Measurements from ENCODE around the gene EEF1AKMT3. TPM values are rescaled to one million over a fixed set of nuclear protein-coding genes. Genes with fewer than 3 reads are reported as not detected.
A peak's percentile ranks its signal among the peaks of the same experiment; 100 is the strongest.

EEF1AKMT3 gene
- total RNA-seq, 1 donor from 2014 or later, result 4.2 TPM

- H3K9ac ChIP-seq (ENCODE audit: low read depth in 1 of 3, low read length in 3 of 3), result no peak overlapping the region
- no peaks in the 10 kb centered on the region for H3K9me3 ChIP-seq (ENCODE audit: control insufficient read depth in 3 of 3, low read length in 3 of 3)
- H3K4me1 ChIP-seq (ENCODE audit: control insufficient read depth in 3 of 3, insufficient read depth in 3 of 3, low read length in 3 of 3), result peaks cover 13 to 28% (median 21%) of the 10 kb centered on the region in 3 donors
- H3K27me3 ChIP-seq (ENCODE audit: control insufficient read depth in 3 of 3, insufficient read depth in 3 of 3, low read length in 3 of 3), result no peaks in the 10 kb centered on the region
- H3K27ac ChIP-seq (ENCODE audit: low read depth, low read length), result no peak overlapping the region
- peak overlapping the region in 2 of 3 donors; percentile 69 to 70 for H3K4me3 ChIP-seq (ENCODE audit: low read length in 3 of 3)
- peaks cover 16 to 22% (median 16%) of the 10 kb centered on the region in 3 donors for H3K36me3 ChIP-seq (ENCODE audit: control insufficient read depth in 3 of 3, insufficient read depth in 3 of 3, low read length in 3 of 3)
Measured at GRCh38 chr12:57756406-57757341, 15.7 kb upstream of the EEF1AKMT3 start.

DNA sequence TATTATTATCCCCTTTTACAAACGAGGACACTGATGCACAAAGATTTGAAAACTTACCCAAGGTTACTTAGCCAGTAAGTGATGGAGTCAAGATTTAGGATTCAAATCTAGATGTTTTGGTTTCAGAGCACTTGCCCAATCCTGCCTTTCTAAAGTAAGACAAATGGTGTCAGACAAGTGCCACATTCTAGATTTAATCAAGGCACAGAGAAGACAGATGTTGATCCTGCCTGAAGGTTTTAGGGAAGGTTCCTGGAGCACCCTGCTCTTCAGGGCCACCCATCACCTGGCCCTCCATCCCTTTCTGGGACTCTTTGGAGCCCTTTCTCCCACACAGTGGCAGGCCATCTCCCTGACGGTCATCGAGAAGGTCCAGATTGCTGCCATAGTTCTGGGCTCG, 14.6 kb upstream of the EEF1AKMT3 start:
- H3K36me3 ChIP-seq (ENCODE audit: control insufficient read depth in 3 of 3, insufficient read depth in 3 of 3, low read length in 3 of 3), result peaks cover 16 to 22% (median 16%) of the 10 kb centered on the region in 3 donors
- no peak overlapping the region for H3K9ac ChIP-seq (ENCODE audit: low read depth in 1 of 3, low read length in 3 of 3)
- peaks cover 10 to 22% (median 15%) of the 10 kb centered on the region in 3 donors for H3K4me1 ChIP-seq (ENCODE audit: control insufficient read depth in 3 of 3, insufficient read depth in 3 of 3, low read length in 3 of 3)
- H3K4me3 ChIP-seq (ENCODE audit: low read length in 3 of 3), result no peak overlapping the region
- no peaks in the 10 kb centered on the region for H3K9me3 ChIP-seq (ENCODE audit: control insufficient read depth in 3 of 3, low read length in 3 of 3)
- H3K27ac ChIP-seq (ENCODE audit: low read depth, low read length), result no peak overlapping the region
- H3K27me3 ChIP-seq (ENCODE audit: control insufficient read depth in 3 of 3, insufficient read depth in 3 of 3, low read length in 3 of 3), result peaks cover under 1 to 3% (median 3%) of the 10 kb centered on the region in 3 donors

DNA sequence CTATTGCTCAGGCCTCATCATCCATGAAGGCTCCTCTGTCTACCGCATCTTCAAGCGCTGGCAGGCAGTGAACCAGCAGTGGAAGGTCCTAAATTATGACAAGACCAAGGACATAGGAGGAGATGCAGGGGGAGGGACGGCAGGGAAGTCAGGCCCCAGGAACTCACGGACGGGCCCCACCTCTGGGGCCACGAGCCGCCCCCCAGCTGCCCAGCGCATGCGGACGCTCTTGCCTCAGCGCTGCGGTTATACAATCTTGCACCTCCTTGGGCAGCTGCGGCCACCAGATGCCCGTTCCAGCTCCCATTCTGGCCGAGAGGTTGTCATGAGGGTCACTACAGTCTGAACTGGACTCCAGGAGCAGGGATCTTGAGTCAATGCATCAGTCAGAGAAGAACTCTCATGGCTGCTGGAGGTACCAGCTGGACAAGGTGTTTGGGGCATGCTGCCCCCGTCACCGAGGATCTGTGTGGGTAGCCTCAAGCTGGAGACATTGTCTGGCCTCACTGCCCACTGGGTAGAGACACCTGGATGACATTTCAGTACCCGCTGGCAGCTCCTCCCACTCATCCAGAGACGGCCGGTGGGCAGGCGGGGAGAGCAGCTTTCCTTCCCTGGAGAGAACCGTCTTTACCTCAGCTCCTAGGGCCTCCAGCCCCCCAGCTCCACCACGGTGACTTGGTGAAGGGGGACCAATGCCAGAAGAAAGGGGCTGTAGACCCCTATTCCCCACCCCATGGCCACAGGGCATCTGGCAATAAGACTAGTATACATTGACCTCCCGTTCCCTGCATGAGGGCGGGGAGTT, 13.7 kb upstream of the EEF1AKMT3 start:
- Histone ChIP-seq H3K9ac (ENCODE audit: low read depth in 1 of 3, low read length in 3 of 3) (no peak overlapping the region), H3K4me3 (ENCODE audit: low read length in 3 of 3) (no peak overlapping the region), H3K27me3 (ENCODE audit: control insufficient read depth in 3 of 3, insufficient read depth in 3 of 3, low read length in 3 of 3) (peaks cover 10 to 13% (median 11%) of the 10 kb centered on the region in 3 donors), H3K27ac (ENCODE audit: low read depth, low read length) (no peak overlapping the region), H3K4me1 (ENCODE audit: control insufficient read depth in 3 of 3, insufficient read depth in 3 of 3, low read length in 3 of 3) (peaks cover 6 to 19% (median 13%) of the 10 kb centered on the region in 3 donors), H3K9me3 (ENCODE audit: control insufficient read depth in 3 of 3, low read length in 3 of 3) (no peaks in the 10 kb centered on the region), H3K36me3 (ENCODE audit: control insufficient read depth in 3 of 3, insufficient read depth in 3 of 3, low read length in 3 of 3) (peaks cover 16 to 22% (median 16%) of the 10 kb centered on the region in 3 donors)

DNA sequence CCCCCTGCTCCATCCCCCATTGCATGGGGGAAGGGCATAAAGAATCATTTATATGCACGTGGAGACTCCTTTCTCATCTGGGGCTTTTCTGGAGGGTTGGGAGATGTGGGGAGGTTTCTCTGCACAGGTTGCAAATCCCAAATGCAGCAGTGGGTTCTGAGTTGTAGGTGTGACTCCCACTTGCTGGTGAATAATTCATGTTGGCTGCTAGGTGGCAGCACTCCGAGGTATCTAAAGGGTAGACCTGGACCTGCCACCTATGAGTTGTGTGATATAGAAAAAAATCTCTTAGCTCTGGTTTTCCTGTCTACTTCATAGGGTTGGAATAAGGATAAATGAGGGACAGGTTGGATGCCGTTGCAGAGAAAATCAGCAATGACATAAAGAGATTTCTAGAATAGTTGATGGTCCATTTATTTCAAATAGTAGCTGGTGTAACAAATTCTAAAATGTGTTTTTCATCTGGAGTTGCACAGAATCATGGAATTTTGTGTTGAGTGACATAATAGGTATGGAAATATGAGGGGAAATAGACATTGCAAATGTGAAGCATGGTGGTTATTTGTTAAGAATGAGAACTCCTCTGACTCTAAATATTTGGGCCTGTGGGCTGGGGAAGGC, 12.9 kb upstream of the EEF1AKMT3 start:
- H3K4me3 ChIP-seq (ENCODE audit: low read length in 3 of 3), result no peak overlapping the region
- no peak overlapping the region for H3K9ac ChIP-seq (ENCODE audit: low read depth in 1 of 3, low read length in 3 of 3)

DNA sequence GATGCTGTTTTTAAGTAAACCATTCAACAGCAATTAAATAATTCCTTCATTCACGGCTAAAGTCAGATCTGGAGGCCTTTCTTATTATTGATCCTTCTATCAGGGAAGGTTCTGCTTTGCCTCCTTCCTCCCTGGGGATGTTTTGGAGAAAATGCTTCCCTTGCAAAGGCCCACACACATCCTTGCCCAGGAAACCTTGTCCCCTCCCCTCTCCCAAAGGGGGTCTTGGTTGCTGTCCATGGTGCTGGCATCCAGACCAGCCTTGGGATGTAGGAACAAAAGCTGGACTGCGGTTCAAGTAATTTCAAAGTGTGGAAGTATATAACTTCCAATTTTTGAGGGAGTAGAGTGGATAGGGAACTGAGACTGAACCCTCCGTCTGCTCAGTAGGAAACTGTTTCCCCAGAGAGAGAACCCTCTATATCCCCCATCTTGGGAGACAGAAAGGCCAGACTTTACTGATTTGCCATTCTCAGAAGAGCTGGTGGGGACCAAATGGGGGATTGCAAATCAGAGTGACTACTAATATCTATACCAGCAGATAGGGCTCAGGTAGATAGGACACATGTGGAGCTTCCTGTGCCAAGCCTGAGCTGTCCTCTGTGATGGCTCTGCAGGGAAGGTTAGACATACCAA, 11.9 kb upstream of the EEF1AKMT3 start:
- Histone ChIP-seq H3K9me3 (ENCODE audit: control insufficient read depth in 3 of 3, low read length in 3 of 3) (no peaks in the 10 kb centered on the region), H3K27ac (ENCODE audit: low read depth, low read length) (no peak overlapping the region), H3K36me3 (ENCODE audit: control insufficient read depth in 3 of 3, insufficient read depth in 3 of 3, low read length in 3 of 3) (peaks cover 16 to 22% (median 16%) of the 10 kb centered on the region in 3 donors), H3K9ac (ENCODE audit: low read depth in 1 of 3, low read length in 3 of 3) (no peak overlapping the region), H3K27me3 (ENCODE audit: control insufficient read depth in 3 of 3, insufficient read depth in 3 of 3, low read length in 3 of 3) (peaks cover 28 to 30% (median 28%) of the 10 kb centered on the region in 3 donors), H3K4me3 (ENCODE audit: low read length in 3 of 3) (no peak overlapping the region), H3K4me1 (ENCODE audit: control insufficient read depth in 3 of 3, insufficient read depth in 3 of 3, low read length in 3 of 3) (peaks cover 12 to 24% (median 18%) of the 10 kb centered on the region in 3 donors)

More for the DNA sequence above, 12.9 kb upstream of the EEF1AKMT3 start:
- Histone ChIP-seq H3K4me1 (ENCODE audit: control insufficient read depth in 3 of 3, insufficient read depth in 3 of 3, low read length in 3 of 3) (peaks cover 6 to 17% (median 10%) of the 10 kb centered on the region in 3 donors), H3K9me3 (ENCODE audit: control insufficient read depth in 3 of 3, low read length in 3 of 3) (no peaks in the 10 kb centered on the region), H3K36me3 (ENCODE audit: control insufficient read depth in 3 of 3, insufficient read depth in 3 of 3, low read length in 3 of 3) (peaks cover 16 to 22% (median 16%) of the 10 kb centered on the region in 3 donors), H3K27me3 (ENCODE audit: control insufficient read depth in 3 of 3, insufficient read depth in 3 of 3, low read length in 3 of 3) (peaks cover 18 to 20% (median 18%) of the 10 kb centered on the region in 3 donors), H3K27ac (ENCODE audit: low read depth, low read length) (no peak overlapping the region)

DNA sequence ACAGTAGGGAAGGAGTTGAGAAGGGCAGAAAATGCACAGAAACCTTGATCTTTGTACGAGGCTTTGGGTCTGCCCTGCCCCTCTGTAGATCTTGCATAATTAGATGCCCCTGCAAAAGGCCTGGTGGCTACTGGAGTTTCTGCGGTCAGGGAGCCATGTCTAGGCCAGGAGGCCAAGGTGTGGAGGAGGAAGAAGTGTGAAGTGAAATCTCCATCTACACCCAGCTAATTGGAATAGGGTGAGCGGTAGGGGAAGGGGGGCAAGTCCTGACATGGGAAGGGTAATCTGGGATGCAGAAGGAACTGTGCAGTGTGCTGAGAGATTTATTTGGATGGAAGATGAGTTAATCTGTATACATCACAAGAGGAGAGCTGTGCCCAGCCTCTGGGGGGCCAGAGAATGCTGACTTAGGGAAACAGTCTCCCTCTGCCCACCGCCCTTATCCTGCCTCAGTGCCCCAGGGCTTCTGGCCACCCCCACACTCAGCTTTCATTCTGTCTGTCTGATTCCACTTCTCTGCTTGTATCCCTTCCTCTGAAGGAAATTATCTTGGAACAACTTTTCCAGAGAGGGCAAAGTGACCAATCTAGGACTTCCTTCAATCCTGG, 10.9 kb upstream of the EEF1AKMT3 start:
- peaks cover 16 to 22% (median 16%) of the 10 kb centered on the region in 3 donors for H3K36me3 ChIP-seq (ENCODE audit: control insufficient read depth in 3 of 3, insufficient read depth in 3 of 3, low read length in 3 of 3)
- H3K4me3 ChIP-seq (ENCODE audit: low read length in 3 of 3), result no peak overlapping the region
- H3K9me3 ChIP-seq (ENCODE audit: control insufficient read depth in 3 of 3, low read length in 3 of 3), result no peaks in the 10 kb centered on the region
- H3K9ac ChIP-seq (ENCODE audit: low read depth in 1 of 3, low read length in 3 of 3), result no peak overlapping the region
- H3K27ac ChIP-seq (ENCODE audit: low read depth, low read length), result no peak overlapping the region
- peaks cover 14 to 26% (median 21%) of the 10 kb centered on the region in 3 donors for H3K4me1 ChIP-seq (ENCODE audit: control insufficient read depth in 3 of 3, insufficient read depth in 3 of 3, low read length in 3 of 3)
- H3K27me3 ChIP-seq (ENCODE audit: control insufficient read depth in 3 of 3, insufficient read depth in 3 of 3, low read length in 3 of 3), result peaks cover 38 to 40% (median 39%) of the 10 kb centered on the region in 3 donors

DNA sequence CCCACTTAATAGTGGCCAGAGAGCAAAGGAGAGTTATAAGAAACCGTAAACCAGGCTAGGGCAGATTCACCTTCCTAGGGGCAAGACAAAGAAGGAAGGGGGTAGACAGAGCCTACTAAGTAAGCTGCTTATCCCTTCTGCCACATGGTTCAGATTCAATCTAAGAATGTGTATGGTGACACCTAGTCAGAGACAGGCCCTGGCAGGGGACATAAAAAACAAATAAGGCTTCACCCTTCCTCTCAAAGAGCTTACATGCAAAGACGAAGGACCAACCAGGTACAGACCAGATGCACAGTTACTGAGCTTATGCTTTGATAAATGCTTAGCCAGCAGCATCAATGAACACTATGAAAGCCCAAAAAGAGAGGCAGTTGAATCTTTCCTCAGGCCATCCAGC, 10.0 kb upstream of the EEF1AKMT3 start:
- Histone ChIP-seq H3K36me3 (ENCODE audit: control insufficient read depth in 3 of 3, insufficient read depth in 3 of 3, low read length in 3 of 3) (peaks cover 16 to 22% (median 16%) of the 10 kb centered on the region in 3 donors), H3K9ac (ENCODE audit: low read depth in 1 of 3, low read length in 3 of 3) (no peak overlapping the region), H3K4me3 (ENCODE audit: low read length in 3 of 3) (no peak overlapping the region), H3K27me3 (ENCODE audit: control insufficient read depth in 3 of 3, insufficient read depth in 3 of 3, low read length in 3 of 3) (peaks cover 46 to 50% (median 48%) of the 10 kb centered on the region in 3 donors), H3K4me1 (ENCODE audit: control insufficient read depth in 3 of 3, insufficient read depth in 3 of 3, low read length in 3 of 3) (peaks cover 18 to 30% (median 25%) of the 10 kb centered on the region in 3 donors), H3K9me3 (ENCODE audit: control insufficient read depth in 3 of 3, low read length in 3 of 3) (no peaks in the 10 kb centered on the region), H3K27ac (ENCODE audit: low read depth, low read length) (no peak overlapping the region)

- Histone ChIP-seq H3K36me3 (ENCODE audit: control insufficient read depth in 3 of 3, insufficient read depth in 3 of 3, low read length in 3 of 3) (peaks cover 8 to 16% (median 12%) of the 10 kb centered on the region in 3 donors), H3K4me3 (ENCODE audit: low read length in 3 of 3) (peak overlapping the region in 1 of 3 donors; percentile 65), H3K9me3 (ENCODE audit: control insufficient read depth in 3 of 3, low read length in 3 of 3) (no peaks in the 10 kb centered on the region), H3K9ac (ENCODE audit: low read depth in 1 of 3, low read length in 3 of 3) (no peak overlapping the region), H3K27me3 (ENCODE audit: control insufficient read depth in 3 of 3, insufficient read depth in 3 of 3, low read length in 3 of 3) (peaks cover 49 to 51% (median 50%) of the 10 kb centered on the region in 3 donors), H3K27ac (ENCODE audit: low read depth, low read length) (no peak overlapping the region), H3K4me1 (ENCODE audit: control insufficient read depth in 3 of 3, insufficient read depth in 3 of 3, low read length in 3 of 3) (peaks cover 18 to 30% (median 25%) of the 10 kb centered on the region in 3 donors)
Measured at GRCh38 chr12:57763881-57764661, 8.3 kb upstream of the EEF1AKMT3 start.
